GM19395 (cell line): Measurements from ENCODE around the gene DESI1.
"Not testable (repeated sequence)": the region's sequence is repeated elsewhere in the genome, so short reads cannot be mapped to it uniquely, and the experiment has no call there.

ENCODE experiments used
- ATAC-seq: cut with Tn5 transposase; IDR thresholded peaks from one replicate; pipeline ENCODE4 v1.9.1; 2021; ENCODE audit warnings: mild to moderate bottlenecking, moderate library complexity; ENCODE audit not compliant: unreplicated experiment

DESI1 gene

GRCh38 chr22:41636467-41636866, 15.6 kb upstream of the DESI1 start:
- no peak for ATAC-seq

GRCh38 chr22:41634610-41635009, 13.8 kb upstream of the DESI1 start:
- ATAC-seq = not testable (repeated sequence)

DNA sequence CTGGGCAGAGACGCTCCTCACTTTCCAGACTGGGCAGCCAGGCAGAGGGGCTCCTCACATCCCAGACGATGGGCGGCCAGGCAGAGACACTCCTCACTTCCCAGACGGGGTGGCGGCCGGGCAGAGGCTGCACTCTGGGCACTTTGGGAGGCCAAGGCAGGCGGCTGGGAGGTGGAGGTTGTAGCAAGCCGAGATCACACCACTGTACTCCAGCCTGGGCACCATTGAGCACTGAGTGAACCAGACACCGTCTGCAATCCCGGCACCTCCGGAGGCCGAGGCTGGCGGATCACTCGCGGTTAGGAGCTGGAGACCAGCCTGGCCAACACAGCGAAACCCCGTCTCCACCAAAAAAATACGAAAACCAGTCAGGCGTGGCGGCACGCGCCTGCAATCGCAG, 10.8 kb upstream of the DESI1 start:
- not testable (repeated sequence) for ATAC-seq

DNA sequence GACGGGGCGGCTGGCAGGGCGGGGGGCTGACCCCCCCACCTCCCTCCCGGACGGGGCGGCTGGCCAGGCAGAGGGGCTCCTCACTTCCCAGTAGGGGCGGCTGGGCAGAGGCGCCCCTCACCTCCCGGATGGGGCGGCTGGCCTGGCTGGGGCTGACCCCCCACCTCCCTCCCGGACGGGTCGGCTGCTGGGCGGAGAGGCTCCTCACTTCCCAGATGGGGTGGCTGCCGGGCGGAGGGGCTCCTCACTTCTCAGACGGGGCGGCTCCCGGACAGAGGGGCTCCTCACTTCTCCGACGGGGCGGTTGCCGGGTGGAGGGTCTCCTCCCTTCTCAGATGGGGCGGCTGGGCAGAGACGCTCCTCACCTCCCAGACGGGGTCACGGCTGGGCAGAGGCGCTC, 10.3 kb upstream of the DESI1 start:
- ATAC-seq = not testable (repeated sequence)

- no peak for ATAC-seq
These were observed 4.7 kb upstream of the DESI1 start for GRCh38 chr22:41625577-41625976.

DNA sequence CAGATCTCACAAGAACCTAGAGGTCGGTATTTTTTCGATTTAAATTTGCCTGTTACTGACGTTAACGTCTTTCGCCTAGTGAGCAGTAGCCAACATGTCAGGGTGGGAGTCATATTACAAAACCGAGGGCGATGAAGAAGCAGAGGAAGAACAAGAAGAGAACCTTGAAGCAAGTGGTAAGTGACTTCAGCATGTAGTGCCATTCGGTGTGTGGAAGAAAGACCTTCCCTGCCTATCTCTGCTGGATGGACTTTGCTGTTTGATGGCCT, 1.0 kb upstream of the DESI1 start:
- ATAC-seq = no peak

- ATAC-seq = peak; percentile 73
These were observed 462 bp upstream of the DESI1 start, which contains the start of gene XRCC6 for GRCh38 chr22:41621099-41621910. XRCC6 (plus strand) TSS chr22:41621295; CDS start chr22:41622005, 710 bp downstream.

DNA sequence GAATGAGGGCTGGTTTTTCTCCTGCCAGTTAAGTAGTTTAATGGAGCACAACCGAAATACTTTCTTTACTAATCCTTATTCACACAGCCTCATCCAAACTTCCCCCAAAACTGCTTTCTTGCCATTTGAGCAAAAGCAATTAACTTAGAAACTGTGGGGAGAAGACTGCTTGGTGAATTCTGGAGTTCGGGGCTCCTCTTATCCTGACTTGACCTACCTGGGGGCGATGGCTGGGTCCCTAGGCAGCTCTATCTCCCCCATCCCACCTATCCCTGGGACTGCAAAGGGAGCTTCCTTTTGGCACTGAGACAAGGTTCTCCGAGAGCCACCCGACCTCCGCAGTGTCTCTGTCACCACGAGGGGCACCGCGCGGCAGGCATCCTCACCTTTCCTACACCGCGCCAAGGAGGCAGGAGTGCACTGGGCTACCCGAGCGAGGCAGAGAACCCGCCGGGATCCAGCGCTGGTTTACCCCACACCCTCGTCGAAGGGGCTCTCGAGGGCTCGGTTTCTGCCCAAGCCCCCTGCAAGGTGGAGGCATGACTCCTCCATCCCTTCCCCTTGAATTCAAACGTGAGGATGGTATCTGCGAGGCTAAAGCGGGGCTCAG, 759 bp downstream of the DESI1 start:
- ATAC-seq = peak; percentile 32

DNA sequence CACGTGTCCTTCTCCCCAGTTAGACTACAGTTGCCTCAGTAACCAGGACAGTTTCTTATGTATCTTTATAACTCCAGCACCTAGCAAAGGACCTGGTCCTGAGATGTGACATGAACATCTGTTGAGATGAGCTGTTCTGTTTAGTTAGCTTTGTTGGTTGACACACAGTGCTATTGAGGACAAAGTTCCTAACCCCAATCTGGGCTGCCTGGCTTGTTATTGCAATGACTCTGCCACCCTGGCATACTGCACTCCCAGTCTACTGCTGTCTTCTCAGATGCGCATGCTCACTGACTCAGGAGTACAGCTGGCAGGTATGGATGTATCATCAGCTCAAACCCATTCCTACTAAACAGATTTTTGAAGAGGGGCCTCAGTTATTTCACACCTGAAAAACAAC, 7.4 kb downstream of the DESI1 start:
- ATAC-seq = no peak

GRCh38 chr22:41612603-41613306, 8.1 kb downstream of the DESI1 start:
- ATAC-seq = no peak

- no peak for ATAC-seq
These were observed 12.5 kb downstream of the DESI1 start for GRCh38 chr22:41608386-41608785.

- ATAC-seq = peak; percentile 88
These were observed 16.9 kb downstream of the DESI1 start for GRCh38 chr22:41603873-41604332.

DNA sequence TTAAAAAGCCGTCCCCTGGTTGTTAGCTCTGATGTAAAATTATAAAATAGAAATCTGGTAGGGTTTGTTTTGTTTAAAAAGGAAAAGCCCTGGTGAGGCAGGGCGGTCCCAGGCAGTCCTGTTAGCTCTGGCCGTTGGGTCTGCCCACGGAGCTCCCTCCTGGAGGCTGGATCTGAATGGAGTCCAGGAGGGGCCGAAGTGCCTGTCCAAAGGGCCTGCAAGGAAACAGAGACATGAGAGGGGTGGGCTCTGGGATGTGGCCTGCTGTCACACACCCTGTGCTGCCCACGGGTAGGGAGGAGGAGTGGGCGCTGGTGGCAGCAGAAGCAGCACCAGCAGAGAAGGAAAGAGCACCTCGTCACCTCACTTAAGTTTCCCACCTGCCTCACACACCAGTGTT, 19.9 kb downstream of the DESI1 start:
- no peak for ATAC-seq

GRCh38 chr22:41598891-41599635, 21.8 kb downstream of the DESI1 start:
- ATAC-seq = no peak

- ATAC-seq = no peak
These were observed 22.8 kb downstream of the DESI1 start for GRCh38 chr22:41598081-41598480.

DNA sequence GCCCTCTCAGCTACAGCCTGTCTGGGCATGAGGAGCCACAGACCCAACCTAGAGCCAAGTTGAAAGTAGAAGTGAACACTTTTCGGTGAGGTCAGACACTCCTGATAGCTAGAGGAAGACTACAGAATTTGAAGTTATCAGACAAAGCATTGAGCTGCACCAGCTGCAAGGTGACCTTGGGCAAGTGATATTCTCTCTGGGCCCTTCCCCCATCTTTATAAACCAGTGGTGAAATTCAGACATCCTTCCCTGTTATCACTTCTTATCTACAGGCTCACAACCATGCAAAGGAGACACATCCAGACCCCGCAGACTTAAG, 23.2 kb downstream of the DESI1 start:
- ATAC-seq = no peak

DNA sequence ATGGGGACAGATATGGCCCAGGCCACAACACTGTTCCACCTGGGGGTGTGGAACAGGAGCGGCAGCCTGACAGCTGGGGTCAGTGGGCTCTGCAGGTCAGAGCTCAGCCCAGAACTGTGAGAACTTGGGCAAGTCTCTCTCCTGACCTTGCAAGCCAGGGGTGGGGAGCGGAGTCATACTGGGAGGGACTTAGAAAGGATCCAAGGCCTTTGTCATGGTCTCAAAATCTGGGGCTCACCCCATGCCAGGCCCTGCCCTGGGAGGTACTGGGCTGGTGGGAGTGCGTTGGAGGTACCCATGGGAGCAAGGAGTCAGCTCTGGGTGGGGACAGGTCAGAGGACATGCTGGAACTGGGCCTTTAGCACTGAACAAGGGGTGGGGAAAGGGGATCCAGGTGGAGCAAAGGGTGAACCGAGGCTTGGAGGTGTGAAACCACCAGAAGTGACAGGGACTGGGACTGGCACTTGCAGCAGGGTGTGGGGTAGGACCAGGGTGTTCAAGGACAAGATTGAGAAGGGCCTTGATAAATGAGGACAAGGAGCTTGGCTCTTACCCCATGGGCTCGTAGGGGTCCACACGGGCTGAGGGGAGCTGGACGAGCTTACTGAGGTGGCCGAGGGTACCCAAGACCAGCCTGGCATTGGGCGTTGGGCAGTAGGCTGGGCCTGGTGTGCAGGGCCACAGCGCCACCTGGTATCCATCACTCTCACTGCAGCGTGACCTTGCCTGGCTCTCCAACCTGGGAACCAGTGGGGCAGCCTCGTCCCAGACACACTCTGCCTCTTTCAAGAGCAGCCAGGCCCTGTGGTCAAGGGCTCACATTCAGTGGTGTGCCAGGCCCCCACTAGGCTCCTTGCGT, 23.8 kb downstream of the DESI1 start:
- ATAC-seq = no peak

GRCh38 chr22:41595703-41596102, 25.1 kb downstream of the DESI1 start:
- no peak for ATAC-seq

DNA sequence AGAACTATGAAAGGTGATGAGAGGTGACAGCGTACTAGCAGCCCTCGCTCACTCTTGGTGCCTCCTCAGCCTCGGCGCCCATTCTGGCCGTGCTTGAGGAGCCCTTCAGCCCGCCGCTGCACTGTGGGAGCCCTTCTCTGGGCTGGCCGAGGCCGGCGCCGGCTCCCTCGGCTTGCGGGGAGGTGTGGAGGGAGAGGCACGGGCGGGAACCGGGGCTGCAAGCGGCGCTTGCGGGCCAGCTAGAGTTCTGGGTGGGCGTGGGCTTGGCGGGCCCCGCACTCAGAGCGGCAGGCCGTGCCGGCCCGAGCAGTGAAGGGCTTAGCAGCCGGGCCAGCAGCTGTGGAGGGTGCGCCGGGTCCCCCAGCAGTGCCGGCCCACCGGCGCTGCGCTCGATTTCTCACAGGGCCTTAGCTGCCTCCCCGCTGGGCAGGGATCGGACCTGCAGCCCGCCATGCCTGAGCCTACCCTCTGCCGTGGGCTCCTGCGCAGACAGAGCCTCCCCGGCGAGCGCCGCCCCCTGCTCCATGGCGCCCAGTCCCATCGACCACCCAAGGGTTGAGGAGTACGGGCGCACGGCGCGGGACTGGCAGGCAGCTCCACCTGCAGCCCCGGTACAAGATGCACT, 27.4 kb downstream of the DESI1 start:
- ATAC-seq = not testable (repeated sequence)
